Tibial nerve (tissue), 4 donors: ENCODE results near the gene FRYL. TPM values are rescaled to one million over a fixed set of nuclear protein-coding genes. Genes with fewer than 3 reads are reported as not detected.

ENCODE experiments used
- DNase-seq, 2 donors: peaks; one replicate each; pipeline ENCODE4 v3.0.0-alpha.2; 2019; ENCODE audit warnings: low spot score in 2 of 2
- H3K27ac ChIP-seq, 4 donors: fragments of 200-600 bp; sonication (generic) in 3 of 4; one replicate each; pipeline ENCODE4 v1.5.1; 2017 to 2019; ENCODE audit warnings: mild to moderate bottlenecking in 1 of 4
- H3K27me3 ChIP-seq, 2 donors: fragments of 200-600 bp; sonication (generic) in 1 of 2; one replicate each; pipeline versions ENCODE4 v1.5.1 to v1.6.0; 2017 to 2019
- H3K36me3 ChIP-seq, 3 donors: fragments of 200-600 bp; sonication (generic); one replicate each; pipeline ENCODE4 v1.5.1; 2018 to 2019
- H3K4me1 ChIP-seq, 4 donors: fragments of 200-600 bp; sonication (generic) in 3 of 4; one replicate each; pipeline ENCODE4 v1.5.1; 2017 to 2019
- H3K4me3 ChIP-seq, 4 donors: fragments of 200-600 bp; sonication (generic) in 3 of 4; one replicate each; pipeline ENCODE4 v1.5.1; 2017 to 2019; ENCODE audit warnings: mild to moderate bottlenecking in 1 of 4, moderate library complexity in 1 of 4
- H3K9me3 ChIP-seq, 4 donors: fragments of 200-600 bp; sonication (generic) in 3 of 4; one replicate each; pipeline ENCODE4 v1.5.1; 2017 to 2019
- EP300 ChIP-seq, 2 donors: sonication (generic); formaldehyde crosslinking; IDR thresholded peaks; one replicate each; pipeline ENCODE4 v1.6.1; 2017; ENCODE audit warnings: antibody characterized with exemption in 2 of 2, mild to moderate bottlenecking in 1 of 2
- POLR2A ChIP-seq, 2 donors: fragments of 450-650 bp; IDR thresholded peaks; one replicate each; pipeline ENCODE4 v1.6.1; 2017; ENCODE audit warnings: antibody characterized with exemption in 2 of 2, mild to moderate bottlenecking in 2 of 2, moderate library complexity in 2 of 2
- WGBS, 2 donors: methylation state at CpG; one replicate each; pipeline ENCODE4 v1.1.5; 2018; 5-methylcytosine and 5-hydroxymethylcytosine counted together
- total RNA-seq, 4 donors: library from RNA; depleted of rRNA; stranded (reverse); fragments of >200 nt; gene quantifications; one replicate each; pipeline ENCODE4 v1.1.0, GENCODE V29; 2016
- TF ChIP-seq, protein P1 (sequence below), 5 experiments: fragments of 200-600 bp in 3 of 5; fragments of 450-650 bp in 2 of 5; sonication (generic) in 3 of 5; IDR thresholded peaks; one replicate each; pipeline ENCODE4 v1.5.1; 2016 to 2019; ENCODE audit warnings: antibody characterized with exemption in 5 of 5, mild to moderate bottlenecking in 3 of 5, moderate library complexity in 2 of 5

Gene FRYL
- total RNA-seq, 4 donors from 2014 or later, result 88.3 to 122 (median 99.7) TPM

DNA sequence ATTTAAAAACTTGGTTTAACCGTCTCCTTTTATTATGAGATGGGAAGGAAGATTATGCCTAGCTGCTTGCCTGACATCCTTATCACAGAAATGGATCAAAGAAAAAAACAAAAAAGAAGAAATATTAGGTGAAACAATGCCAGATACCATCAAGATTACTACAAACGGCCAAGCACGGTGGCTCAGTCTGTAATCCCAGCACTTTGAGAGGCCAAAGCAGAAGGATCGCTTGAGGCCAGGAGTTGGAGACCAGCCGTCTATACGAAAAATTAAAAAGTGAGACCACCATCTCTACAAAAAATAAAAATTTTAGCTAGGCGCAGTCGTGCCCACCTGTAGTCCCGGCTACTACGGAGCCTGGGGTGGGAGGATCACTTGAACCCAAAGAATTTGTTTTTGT, 2.3 kb downstream of the FRYL start:
- peak overlapping the region; percentile 85 to 98 (median 93) for H3K27ac ChIP-seq
- no peaks in the 10 kb centered on the region for H3K36me3 ChIP-seq
- peak overlapping the region; percentile 69 to 99 (median 84) for H3K4me3 ChIP-seq
- H3K9me3 ChIP-seq, result no peaks in the 10 kb centered on the region
- WGBS, 2 donors, result 30 to 37% methylated on average over 10 of the region's 10 CpGs
- peaks cover 0 to 62% (median 16%) of the 10 kb centered on the region in 4 donors for H3K4me1 ChIP-seq
- DNase-seq, result no peak
- no peak for TF ChIP-seq POLR2A (IDR thresholded peaks at IDR 0.05)
- H3K27me3 ChIP-seq, result no peaks in the 10 kb centered on the region

DNA sequence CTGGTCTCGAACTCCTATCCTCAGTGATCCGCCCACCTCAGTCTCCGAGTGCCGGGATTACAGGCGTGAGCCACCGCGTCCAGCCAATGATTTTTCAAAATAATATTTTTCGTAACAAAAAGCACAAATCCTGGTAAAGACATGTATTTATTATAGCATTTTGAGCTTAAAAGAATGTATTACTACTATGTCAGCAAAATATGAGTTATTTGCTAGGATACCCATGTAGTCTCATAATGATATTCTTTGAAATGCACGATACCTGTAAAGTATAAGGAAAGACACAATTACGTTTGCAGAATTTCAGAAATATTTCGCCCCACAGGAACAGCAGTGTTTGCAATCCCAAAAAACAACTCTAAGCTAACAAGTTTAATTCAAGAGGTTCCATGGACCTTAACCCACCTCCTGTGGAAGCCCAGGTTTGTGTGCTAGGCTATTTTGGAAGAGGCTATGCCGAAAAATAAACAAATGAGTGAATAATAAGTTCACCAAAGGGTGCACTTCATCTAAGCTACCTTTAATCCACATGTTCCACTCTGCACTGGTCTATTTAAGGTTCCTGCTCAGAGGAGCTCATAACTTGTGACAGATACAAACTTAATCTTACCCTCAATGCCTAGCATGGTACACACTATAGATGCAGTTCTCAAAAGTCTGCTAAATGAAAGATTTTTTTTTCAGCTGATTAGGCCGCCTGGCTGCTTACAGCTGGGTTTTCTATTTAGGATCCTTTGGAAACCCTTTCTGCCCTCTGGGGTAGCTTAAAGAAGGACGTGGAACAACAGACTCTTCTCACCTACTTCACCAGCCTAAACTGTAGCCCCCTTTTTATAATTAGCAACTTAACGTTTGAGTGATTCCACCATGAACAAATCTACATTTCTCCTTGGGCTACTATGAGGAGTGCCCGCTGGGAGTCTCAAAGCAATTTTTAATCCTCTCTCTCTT, 5.0 kb downstream of the FRYL start:
- Histone ChIP-seq H3K36me3 (no peaks in the 10 kb centered on the region), H3K27ac (peak overlapping the region in 2 of 4 donors; percentile 59 to 97), H3K4me1 (peaks cover 0 to 76% (median 24%) of the 10 kb centered on the region in 4 donors), H3K27me3 (no peaks in the 10 kb centered on the region), H3K4me3 (no peak overlapping the region), H3K9me3 (no peaks in the 10 kb centered on the region)
- no peak for TF ChIP-seq POLR2A (IDR thresholded peaks at IDR 0.05)
- TF ChIP-seq, protein P1, sequence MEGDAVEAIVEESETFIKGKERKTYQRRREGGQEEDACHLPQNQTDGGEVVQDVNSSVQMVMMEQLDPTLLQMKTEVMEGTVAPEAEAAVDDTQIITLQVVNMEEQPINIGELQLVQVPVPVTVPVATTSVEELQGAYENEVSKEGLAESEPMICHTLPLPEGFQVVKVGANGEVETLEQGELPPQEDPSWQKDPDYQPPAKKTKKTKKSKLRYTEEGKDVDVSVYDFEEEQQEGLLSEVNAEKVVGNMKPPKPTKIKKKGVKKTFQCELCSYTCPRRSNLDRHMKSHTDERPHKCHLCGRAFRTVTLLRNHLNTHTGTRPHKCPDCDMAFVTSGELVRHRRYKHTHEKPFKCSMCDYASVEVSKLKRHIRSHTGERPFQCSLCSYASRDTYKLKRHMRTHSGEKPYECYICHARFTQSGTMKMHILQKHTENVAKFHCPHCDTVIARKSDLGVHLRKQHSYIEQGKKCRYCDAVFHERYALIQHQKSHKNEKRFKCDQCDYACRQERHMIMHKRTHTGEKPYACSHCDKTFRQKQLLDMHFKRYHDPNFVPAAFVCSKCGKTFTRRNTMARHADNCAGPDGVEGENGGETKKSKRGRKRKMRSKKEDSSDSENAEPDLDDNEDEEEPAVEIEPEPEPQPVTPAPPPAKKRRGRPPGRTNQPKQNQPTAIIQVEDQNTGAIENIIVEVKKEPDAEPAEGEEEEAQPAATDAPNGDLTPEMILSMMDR (IDR thresholded peaks at IDR 0.05), result no peak
- TF ChIP-seq EP300 (IDR thresholded peaks at IDR 0.05), result no peak
- 83 to 86% methylated on average over 16 of the region's 16 CpGs for WGBS, 2 donors
- DNase-seq, result no peak

DNA sequence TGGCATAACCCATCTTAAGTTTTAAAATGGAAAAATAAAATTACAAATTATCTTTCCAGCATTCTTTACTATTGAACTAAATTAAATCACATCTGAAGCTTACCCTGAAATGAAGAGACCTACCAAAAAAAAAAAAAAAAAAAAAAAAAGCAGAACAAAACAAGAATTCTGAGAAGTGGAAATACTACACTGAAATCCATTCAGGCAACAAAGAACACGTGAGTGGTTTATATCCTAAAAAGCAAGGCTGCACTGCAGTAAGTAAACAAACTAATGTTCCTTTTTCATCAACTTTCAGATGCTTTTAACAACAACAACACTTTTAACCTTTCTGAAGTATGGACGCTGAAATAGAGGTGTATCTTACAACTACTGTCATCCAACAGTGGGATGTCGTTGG, 7.5 kb downstream of the FRYL start:
- no peak for DNase-seq
- Histone ChIP-seq H3K27ac (no peak overlapping the region), H3K4me3 (no peak overlapping the region), H3K27me3 (no peaks in the 10 kb centered on the region), H3K36me3 (no peaks in the 10 kb centered on the region), H3K4me1 (peaks cover 0 to 82% (median 18%) of the 10 kb centered on the region in 4 donors), H3K9me3 (no peaks in the 10 kb centered on the region)
- TF ChIP-seq EP300 (IDR thresholded peaks at IDR 0.05) (no peak), POLR2A (IDR thresholded peaks at IDR 0.05) (no peak)
- TF ChIP-seq, protein P1 (IDR thresholded peaks at IDR 0.05), result no peak
- 65 to 66% methylated on average over 3 of the region's 3 CpGs for WGBS, 2 donors

GRCh38 chr4:48767055-48767929, 12.8 kb downstream of the FRYL start:
- no peaks in the 10 kb centered on the region for H3K36me3 ChIP-seq
- no peak for DNase-seq
- H3K4me1 ChIP-seq, result peaks cover 0 to 49% (median 16%) of the 10 kb centered on the region in 4 donors
- H3K9me3 ChIP-seq, result no peaks in the 10 kb centered on the region
- 90 to 92% methylated on average over 12 of the region's 12 CpGs for WGBS, 2 donors
- no peak overlapping the region for H3K4me3 ChIP-seq
- H3K27me3 ChIP-seq, result no peaks in the 10 kb centered on the region
- no peak for TF ChIP-seq EP300 (IDR thresholded peaks at IDR 0.05)
- TF ChIP-seq POLR2A (IDR thresholded peaks at IDR 0.05), result no peak
- TF ChIP-seq, protein P1 (IDR thresholded peaks at IDR 0.05), result no peak
- no peak overlapping the region for H3K27ac ChIP-seq

DNA sequence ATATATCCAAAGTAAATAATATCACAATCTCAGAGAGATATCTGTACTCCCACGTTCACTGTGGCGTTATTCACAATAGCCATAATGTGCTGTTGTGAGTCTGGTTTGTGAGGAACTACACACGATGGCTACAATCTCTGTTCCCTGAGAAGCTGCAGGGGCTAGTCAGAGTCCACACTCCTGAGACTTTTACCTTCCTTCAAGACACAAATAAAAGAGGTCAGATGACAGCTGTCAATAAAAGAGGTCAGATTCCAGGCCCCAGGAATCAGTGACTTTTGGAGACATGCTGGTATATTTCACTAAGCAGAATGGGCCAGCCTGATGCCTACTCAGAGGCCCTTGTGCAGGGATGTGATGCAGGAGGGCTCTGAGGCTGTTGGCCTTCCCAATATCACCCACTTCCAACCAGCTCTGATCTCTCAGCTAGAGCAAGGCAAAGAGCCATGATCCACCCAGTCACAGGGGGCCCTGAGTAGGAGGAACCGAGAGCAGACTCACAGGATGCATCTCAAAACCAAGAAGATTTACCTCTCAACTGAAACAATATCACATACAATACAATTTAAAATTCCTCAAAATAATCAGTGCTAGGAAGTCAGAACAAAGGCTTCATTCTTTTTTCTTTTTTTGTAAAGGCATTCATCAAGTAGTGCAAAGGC, 13.8 kb downstream of the FRYL start:
- TF ChIP-seq, protein P1 (IDR thresholded peaks at IDR 0.05), result no peak
- no peak for TF ChIP-seq POLR2A (IDR thresholded peaks at IDR 0.05)
- no peak for TF ChIP-seq EP300 (IDR thresholded peaks at IDR 0.05)
- H3K36me3 ChIP-seq, result no peaks in the 10 kb centered on the region

More for the DNA sequence above, 13.8 kb downstream of the FRYL start:
- no peak for DNase-seq
- WGBS, 2 donors, result 73 to 76% methylated on average over 4 of the region's 4 CpGs
- Histone ChIP-seq H3K27me3 (no peaks in the 10 kb centered on the region), H3K4me1 (peaks cover 0 to 47% (median 12%) of the 10 kb centered on the region in 4 donors), H3K4me3 (no peak overlapping the region), H3K9me3 (no peaks in the 10 kb centered on the region), H3K27ac (no peak overlapping the region)
